ENCODE measurements around the gene DGCR6L.
A peak's percentile ranks its signal among the peaks of the same experiment; 100 is the strongest.
"Not testable (repeated sequence)": the region's sequence is repeated elsewhere in the genome, so short reads cannot be mapped to it uniquely, and the experiment has no call there.

The DGCR6L gene

GRCh38 chr22:20273758-20274181 lies 46.1 kb downstream of the DGCR6L start:
- no peak for DNase-seq

GRCh38 chr22:20272700-20273099 lies 47.2 kb downstream of the DGCR6L start:
- no peak for DNase-seq

GRCh38 chr22:20272174-20272573 lies 47.7 kb downstream of the DGCR6L start:
- no peak for DNase-seq

GRCh38 chr22:20271114-20271994 lies 48.5 kb downstream of the DGCR6L start:
- no peak for DNase-seq

GRCh38 chr22:20270190-20271113 lies 49.4 kb downstream of the DGCR6L start:
- DNase-seq: not testable (repeated sequence)

GRCh38 chr22:20269673-20270072 lies 50.2 kb downstream of the DGCR6L start:
- DNase-seq: not testable (repeated sequence)

- not testable (repeated sequence) for DNase-seq
Observed at GRCh38 chr22:20269201-20269600, 50.7 kb downstream of the DGCR6L start.

- DNase-seq: peak; percentile 20
Observed at GRCh38 chr22:20268279-20269012, 51.4 kb downstream of the DGCR6L start, which contains the start of gene RTN4R. TSS of gene RTN4R (minus strand) at chr22:20268318. CDS start at chr22:20268092, 226 bp downstream.

- no peak for DNase-seq
Observed at GRCh38 chr22:20267441-20268278, 52.2 kb downstream of the DGCR6L start.

GRCh38 chr22:20266667-20267440 lies 53.0 kb downstream of the DGCR6L start:
- DNase-seq: not testable (repeated sequence)

GRCh38 chr22:20265772-20266666 lies 53.8 kb downstream of the DGCR6L start:
- not testable (repeated sequence) for DNase-seq

- DNase-seq: no peak
Observed at GRCh38 chr22:20264614-20265452, 55.0 kb downstream of the DGCR6L start.
